ENCODE results near the gene VTN. TPM values are rescaled to one million over a fixed set of nuclear protein-coding genes. Genes with fewer than 3 reads are reported as not detected.

VTN gene
- total RNA-seq, 1 donor: 0.09 TPM

- TF ChIP-seq CTCF (IDR thresholded peaks at IDR 0.05; ENCODE audit: insufficient read depth, low read length): no peak
- H3K4me3 ChIP-seq (ENCODE audit: low read depth, low read length): no peak overlapping the region
- no peak for DNase-seq (ENCODE audit: low read depth)
These were observed 32.7 kb upstream of the VTN start for GRCh38 chr17:28402844-28403243.

GRCh38 chr17:28402224-28402630 is 32.1 kb upstream of the VTN start:
- H3K4me3 ChIP-seq (ENCODE audit: low read depth, low read length): no peak overlapping the region
- no peak for DNase-seq (ENCODE audit: low read depth)
- no peak for TF ChIP-seq CTCF (IDR thresholded peaks at IDR 0.05; ENCODE audit: insufficient read depth, low read length)

GRCh38 chr17:28399808-28400207 is 29.7 kb upstream of the VTN start:
- TF ChIP-seq CTCF (IDR thresholded peaks at IDR 0.05; ENCODE audit: insufficient read depth, low read length): no peak
- no peak for DNase-seq (ENCODE audit: low read depth)
- H3K4me3 ChIP-seq (ENCODE audit: low read depth, low read length): no peak overlapping the region

- no peak for DNase-seq (ENCODE audit: low read depth)
- no peak overlapping the region for H3K4me3 ChIP-seq (ENCODE audit: low read depth, low read length)
- no peak for TF ChIP-seq CTCF (IDR thresholded peaks at IDR 0.05; ENCODE audit: insufficient read depth, low read length)
These were observed 28.3 kb upstream of the VTN start for GRCh38 chr17:28398280-28398981.

GRCh38 chr17:28397687-28398279 is 27.7 kb upstream of the VTN start:
- no peak for DNase-seq (ENCODE audit: low read depth)
- TF ChIP-seq CTCF (IDR thresholded peaks at IDR 0.05; ENCODE audit: insufficient read depth, low read length): no peak
- no peak overlapping the region for H3K4me3 ChIP-seq (ENCODE audit: low read depth, low read length)

- no peak overlapping the region for H3K4me3 ChIP-seq (ENCODE audit: low read depth, low read length)
- TF ChIP-seq CTCF (IDR thresholded peaks at IDR 0.05; ENCODE audit: insufficient read depth, low read length): no peak
- DNase-seq (ENCODE audit: low read depth): no peak
These were observed 27.2 kb upstream of the VTN start for GRCh38 chr17:28397275-28397674.

Data from fibroblast of the aortic adventitia (primary cell).